ENCODE measurements around the gene NFIB.
A peak's percentile ranks its signal among the peaks of the same experiment; 100 is the strongest.

The NFIB gene

GRCh38 chr9:14082732-14083131, 231.2 kb downstream of the NFIB start:
- no peak overlapping the region for H3K4me3 ChIP-seq (ENCODE audit: low read depth, low read length)
- in situ Hi-C loops (cut with HindIII; ENCODE audit: low sequenced_read_pairs): no loop called here
- no peak for DNase-seq (ENCODE audit: low read depth, low spot score)
- TF ChIP-seq, protein P1, sequence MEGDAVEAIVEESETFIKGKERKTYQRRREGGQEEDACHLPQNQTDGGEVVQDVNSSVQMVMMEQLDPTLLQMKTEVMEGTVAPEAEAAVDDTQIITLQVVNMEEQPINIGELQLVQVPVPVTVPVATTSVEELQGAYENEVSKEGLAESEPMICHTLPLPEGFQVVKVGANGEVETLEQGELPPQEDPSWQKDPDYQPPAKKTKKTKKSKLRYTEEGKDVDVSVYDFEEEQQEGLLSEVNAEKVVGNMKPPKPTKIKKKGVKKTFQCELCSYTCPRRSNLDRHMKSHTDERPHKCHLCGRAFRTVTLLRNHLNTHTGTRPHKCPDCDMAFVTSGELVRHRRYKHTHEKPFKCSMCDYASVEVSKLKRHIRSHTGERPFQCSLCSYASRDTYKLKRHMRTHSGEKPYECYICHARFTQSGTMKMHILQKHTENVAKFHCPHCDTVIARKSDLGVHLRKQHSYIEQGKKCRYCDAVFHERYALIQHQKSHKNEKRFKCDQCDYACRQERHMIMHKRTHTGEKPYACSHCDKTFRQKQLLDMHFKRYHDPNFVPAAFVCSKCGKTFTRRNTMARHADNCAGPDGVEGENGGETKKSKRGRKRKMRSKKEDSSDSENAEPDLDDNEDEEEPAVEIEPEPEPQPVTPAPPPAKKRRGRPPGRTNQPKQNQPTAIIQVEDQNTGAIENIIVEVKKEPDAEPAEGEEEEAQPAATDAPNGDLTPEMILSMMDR (IDR thresholded peaks at IDR 0.05; ENCODE audit: low read depth, low read length): no peak

GRCh38 chr9:14081745-14082144, 232.2 kb downstream of the NFIB start:
- DNase-seq (ENCODE audit: low read depth, low spot score): no peak
- TF ChIP-seq, protein P1 (IDR thresholded peaks at IDR 0.05; ENCODE audit: low read depth, low read length): no peak
- in situ Hi-C loops (cut with HindIII; ENCODE audit: low sequenced_read_pairs): no loop called here
- no peak overlapping the region for H3K4me3 ChIP-seq (ENCODE audit: low read depth, low read length)

DNA sequence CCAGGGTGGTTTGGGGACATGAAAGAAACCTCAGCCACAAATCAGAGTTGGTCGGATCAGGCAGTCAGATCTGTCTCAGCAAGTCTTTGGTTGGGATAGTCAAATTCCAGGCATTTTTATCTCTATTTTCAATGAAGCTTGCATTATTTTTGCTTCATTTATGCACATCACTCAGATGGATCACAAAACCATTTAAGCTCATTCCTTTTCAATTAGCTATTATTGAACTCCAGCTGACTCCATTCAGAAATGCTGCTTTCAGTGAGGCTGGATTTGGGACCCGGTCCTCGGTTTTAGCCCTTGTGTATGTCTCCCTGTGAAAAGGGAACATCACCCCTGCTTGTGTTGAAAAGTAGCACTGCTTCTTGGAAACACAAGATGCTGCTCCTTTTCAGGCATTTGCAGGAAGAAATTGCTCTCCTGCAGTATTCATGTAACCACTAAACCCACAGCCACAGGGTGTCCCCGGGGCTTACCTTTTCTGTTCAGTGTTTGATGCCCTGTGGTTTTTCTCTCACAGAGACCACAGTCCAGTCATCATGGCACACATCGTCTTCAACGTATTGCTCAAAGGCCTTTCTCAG, 232.9 kb downstream of the NFIB start:
- peak; percentile 93 for DNase-seq (ENCODE audit: low read depth, low spot score)
- in situ Hi-C loops (cut with HindIII; ENCODE audit: low sequenced_read_pairs): no loop called here

DNA sequence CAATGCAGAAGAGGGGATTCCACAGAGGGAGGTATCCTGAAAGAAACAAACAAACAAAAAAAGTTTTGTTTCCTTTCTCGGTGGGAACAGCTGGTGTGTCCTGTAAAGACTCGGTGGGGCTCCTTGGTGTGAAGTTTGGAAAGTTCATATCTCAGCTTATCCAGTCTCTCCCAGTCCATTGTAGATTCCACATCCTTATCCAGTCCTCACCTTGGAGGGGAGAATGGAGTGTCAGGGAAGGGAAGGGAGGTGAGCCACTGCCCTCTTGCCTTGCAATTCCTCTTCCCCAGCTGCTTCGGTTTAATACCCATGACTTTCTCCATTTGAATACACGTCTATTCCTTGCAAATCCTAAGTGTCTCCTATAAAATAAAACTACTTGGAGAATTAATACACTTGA, 234.5 kb downstream of the NFIB start:
- TF ChIP-seq, protein P1 (IDR thresholded peaks at IDR 0.05; ENCODE audit: low read depth, low read length): no peak
- in situ Hi-C loops (cut with HindIII; ENCODE audit: low sequenced_read_pairs): no loop called here
- no peak for DNase-seq (ENCODE audit: low read depth, low spot score)
- no peak overlapping the region for H3K4me3 ChIP-seq (ENCODE audit: low read depth, low read length)

More for the DNA sequence above, 232.9 kb downstream of the NFIB start:
- no peak overlapping the region for H3K4me3 ChIP-seq (ENCODE audit: low read depth, low read length)
- TF ChIP-seq, protein P1 (IDR thresholded peaks at IDR 0.05; ENCODE audit: low read depth, low read length): peak; percentile 25

GRCh38 chr9:14077672-14078071, 236.3 kb downstream of the NFIB start:
- in situ Hi-C loops (cut with HindIII; ENCODE audit: low sequenced_read_pairs): no loop called here
- TF ChIP-seq, protein P1 (IDR thresholded peaks at IDR 0.05; ENCODE audit: low read depth, low read length): no peak
- H3K4me3 ChIP-seq (ENCODE audit: low read depth, low read length): no peak overlapping the region
- no peak for DNase-seq (ENCODE audit: low read depth, low spot score)

DNA sequence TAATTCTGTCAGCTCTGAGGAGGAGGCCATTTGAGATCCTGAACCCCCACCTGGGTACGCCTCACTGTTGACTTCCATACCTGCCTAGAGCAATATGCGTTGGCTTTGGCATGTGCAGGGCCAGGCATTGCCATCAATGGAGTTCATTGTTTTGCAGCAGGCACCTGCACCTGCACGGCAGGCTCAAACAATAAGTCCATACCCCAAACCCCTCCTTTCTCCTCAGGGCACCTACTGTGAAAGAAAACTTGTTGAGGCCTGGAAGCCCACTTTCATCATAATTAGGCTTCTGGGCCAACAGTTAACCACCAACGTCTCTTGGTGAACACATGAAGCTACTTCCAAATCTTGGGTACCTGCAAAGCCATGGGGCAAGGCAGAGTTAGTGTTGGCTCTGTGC, 238.7 kb downstream of the NFIB start:
- in situ Hi-C loops (cut with HindIII; ENCODE audit: low sequenced_read_pairs): no loop called here
- DNase-seq (ENCODE audit: low read depth, low spot score): no peak
- no peak overlapping the region for H3K4me3 ChIP-seq (ENCODE audit: low read depth, low read length)
- TF ChIP-seq, protein P1 (IDR thresholded peaks at IDR 0.05; ENCODE audit: low read depth, low read length): no peak
